Naive B cell (primary cell): Measurements from ENCODE around the gene LNX1. TPM values are rescaled to one million over a fixed set of nuclear protein-coding genes. Genes with fewer than 3 reads are reported as not detected.
A peak's percentile ranks its signal among the peaks of the same experiment; 100 is the strongest.
"Not testable (repeated sequence)": the region's sequence is repeated elsewhere in the genome, so short reads cannot be mapped to it uniquely, and the experiment has no call there.

Experiments used
- ATAC-seq, 2 donors: fragments of 150-1000 bp; cut with Tn5 transposase; 2 replicates each; pipeline ENCODE4 v1.10.0; 2021; ENCODE audit warnings: low read depth in 2 of 2, mild to moderate bottlenecking in 2 of 2, moderate library complexity in 2 of 2
- DNase-seq: peaks from one replicate; pipeline ENCODE4 v3.0.0; 2022
- H3K27ac Mint-ChIP-seq, 6 donors: one replicate each; pipeline ENCODE4 v1.8.0; 2020 to 2022; ENCODE audit warnings: mild to moderate bottlenecking in 6 of 6, mixed read lengths in 6 of 6, moderate library complexity in 5 of 6, inconsistent platforms in 2 of 6
- H3K27me3 Mint-ChIP-seq, 3 donors: one replicate each; pipeline ENCODE4 v1.8.0; 2021 to 2022; ENCODE audit warnings: mixed read lengths in 3 of 3, mild to moderate bottlenecking in 1 of 3
- H3K36me3 Mint-ChIP-seq, 2 donors: one replicate each; pipeline ENCODE4 v1.8.0; 2020 to 2022; ENCODE audit warnings: mixed read lengths in 2 of 2, inconsistent platforms in 1 of 2, mild to moderate bottlenecking in 1 of 2
- H3K4me1 Mint-ChIP-seq, 3 donors: one replicate each; pipeline ENCODE4 v1.8.0; 2020 to 2022; ENCODE audit warnings: mixed read lengths in 3 of 3, inconsistent platforms in 1 of 3, mild to moderate bottlenecking in 1 of 3, moderate library complexity in 1 of 3
- H3K4me3 Mint-ChIP-seq, 8 donors: one replicate each; pipeline ENCODE4 v1.8.0; 2020 to 2022; ENCODE audit warnings: mild to moderate bottlenecking in 8 of 8, mixed read lengths in 8 of 8, moderate library complexity in 8 of 8, inconsistent platforms in 2 of 8
- H3K9me3 Mint-ChIP-seq, 7 donors: one replicate each; pipeline ENCODE4 v1.8.0; 2020 to 2022; ENCODE audit warnings: mixed read lengths in 7 of 7, mild to moderate bottlenecking in 5 of 7, inconsistent platforms in 2 of 7, moderate library complexity in 1 of 7
- polyA plus RNA-seq, 6 donors: library from polyadenylated mRNA; unstranded; fragments of 300-500 nt; fragmentation: Illumina TruSeq; gene quantifications; one replicate each; pipeline ENCODE4 v1.2.3, GENCODE V29; 2021; ENCODE audit warnings: low read depth in 6 of 6

Gene LNX1
- polyA plus RNA-seq, 6 donors from 2014 or later: 0.09 to 0.67 (median 0.49) TPM; not detected in 1

DNA sequence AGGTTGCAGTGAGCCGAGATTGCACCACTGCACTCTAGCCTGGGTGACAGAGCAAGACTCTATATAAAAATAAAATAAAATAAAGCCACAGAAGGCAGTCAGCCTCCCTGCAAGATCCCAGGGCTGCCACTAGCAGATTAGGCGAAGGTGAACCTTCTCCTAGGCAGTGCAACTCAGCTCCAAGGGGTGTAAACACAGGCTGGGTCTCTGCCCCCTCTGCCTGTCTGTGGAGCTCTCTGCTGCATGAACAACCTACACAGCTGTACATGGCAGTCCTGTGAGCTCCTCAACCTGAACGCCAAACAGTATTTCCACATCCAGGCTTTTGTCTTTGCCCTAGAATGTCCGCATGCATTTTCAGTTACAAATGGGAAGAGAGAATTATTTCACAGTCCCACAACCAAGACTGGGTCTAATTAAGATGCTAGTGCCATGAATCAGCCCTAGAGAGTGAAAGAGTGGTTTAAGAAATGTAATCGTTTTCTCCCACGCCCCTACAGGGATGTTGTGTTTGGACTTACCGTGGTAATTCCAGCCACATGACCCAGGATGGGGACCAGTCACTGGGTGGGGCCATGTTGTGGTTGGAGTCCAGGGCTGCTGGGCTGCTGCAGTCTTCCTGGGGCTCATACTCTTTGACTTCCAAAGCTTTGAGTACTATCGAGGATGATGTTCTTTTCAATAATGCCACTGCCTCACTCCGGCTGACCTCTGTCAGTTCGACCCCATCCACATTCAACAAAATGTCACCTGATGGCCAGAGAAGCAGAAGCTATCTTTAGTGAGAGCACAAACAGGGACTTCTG is 114.9 kb downstream of the LNX1 start:
- no peak overlapping the region for H3K4me3 Mint-ChIP-seq
- H3K9me3 Mint-ChIP-seq: peaks cover 8 to 23% (median 10%) of the 10 kb centered on the region in 7 donors
- no peak overlapping the region for H3K27ac Mint-ChIP-seq

DNA sequence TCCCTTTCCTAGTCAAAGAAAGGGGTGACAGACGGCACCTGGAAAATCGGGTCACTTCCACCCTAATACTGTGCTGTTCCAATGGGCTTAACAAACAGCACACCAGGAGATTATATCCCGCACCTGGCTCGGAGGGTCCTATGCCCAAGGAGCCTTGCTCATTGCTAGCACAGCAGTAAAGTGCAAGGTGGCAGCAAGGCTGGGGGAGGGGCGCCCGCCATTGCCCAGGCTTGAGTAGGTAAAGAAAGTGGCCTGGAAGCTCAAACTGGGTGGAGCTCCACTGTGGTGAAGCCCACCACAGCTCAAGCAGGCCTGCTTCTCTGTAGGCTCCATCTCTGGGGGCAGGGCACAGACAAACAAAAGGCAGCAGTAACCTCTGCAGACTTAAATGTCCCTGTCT is 124.7 kb downstream of the LNX1 start:
- not testable (repeated sequence) for H3K4me3 Mint-ChIP-seq, ATAC-seq, H3K4me1 Mint-ChIP-seq, H3K27ac Mint-ChIP-seq, DNase-seq, H3K27me3 Mint-ChIP-seq
- Mint-ChIP-seq H3K9me3 (peaks cover 5 to 39% (median 31%) of the 10 kb centered on the region in 7 donors), H3K36me3 (peaks cover 17 to 18% of the 10 kb centered on the region in 2 donors)

More for the DNA sequence above, 114.9 kb downstream of the LNX1 start:
- no peaks in the 10 kb centered on the region for H3K4me1 Mint-ChIP-seq
- ATAC-seq: no peak
- no peaks in the 10 kb centered on the region for H3K36me3 Mint-ChIP-seq
- H3K27me3 Mint-ChIP-seq: no peaks in the 10 kb centered on the region
- no peak for DNase-seq

DNA sequence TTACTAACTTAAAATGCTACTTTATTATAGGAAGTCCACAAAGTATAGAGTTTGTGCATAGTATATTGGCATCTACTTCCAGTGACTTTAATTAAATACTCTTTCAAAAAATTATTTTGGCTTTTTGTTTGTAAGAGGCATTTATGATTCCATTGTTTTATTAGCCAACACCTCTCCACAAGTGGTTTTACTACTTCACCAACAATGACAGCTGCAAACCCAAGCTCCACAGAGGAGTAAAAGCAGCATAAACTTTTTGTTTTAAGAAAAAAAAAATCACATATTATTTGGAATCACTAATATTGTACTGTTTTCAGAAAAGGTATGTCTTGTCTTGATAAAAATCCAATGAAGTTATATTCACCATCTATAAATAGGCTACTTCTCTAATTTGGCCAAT is 125.4 kb downstream of the LNX1 start:
- no peaks in the 10 kb centered on the region for H3K4me1 Mint-ChIP-seq
- H3K27ac Mint-ChIP-seq: no peak overlapping the region

DNA sequence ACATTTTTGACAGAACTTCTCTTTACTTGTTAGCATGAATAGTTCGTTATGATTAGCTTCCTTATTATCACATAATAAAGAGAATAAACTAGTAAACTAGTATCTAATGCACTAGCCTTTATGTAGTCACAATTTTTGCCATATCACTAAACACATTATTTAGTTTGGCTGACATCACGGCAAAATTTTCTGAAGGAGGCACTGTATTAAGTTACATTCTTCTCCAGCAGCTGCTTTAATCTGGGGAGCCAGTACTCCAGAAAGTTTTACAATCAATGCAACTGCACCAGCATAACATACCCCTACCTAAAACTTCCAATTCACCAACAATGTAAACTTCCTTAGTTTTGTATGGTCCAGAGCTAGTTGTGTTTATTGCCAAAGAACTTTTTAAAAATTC is 126.0 kb downstream of the LNX1 start:
- DNase-seq (no peak), ATAC-seq (no peak)
- Mint-ChIP-seq H3K4me3 (no peak overlapping the region), H3K4me1 (no peaks in the 10 kb centered on the region), H3K27me3 (no peaks in the 10 kb centered on the region), H3K36me3 (peaks cover 17 to 20% of the 10 kb centered on the region in 2 donors), H3K9me3 (peaks cover 5 to 31% (median 27%) of the 10 kb centered on the region in 7 donors), H3K27ac (no peak overlapping the region)

More for the DNA sequence above, 125.4 kb downstream of the LNX1 start:
- peaks cover 5 to 34% (median 31%) of the 10 kb centered on the region in 7 donors for H3K9me3 Mint-ChIP-seq
- peaks cover 17 to 20% of the 10 kb centered on the region in 2 donors for H3K36me3 Mint-ChIP-seq
- DNase-seq: no peak
- no peak overlapping the region for H3K4me3 Mint-ChIP-seq
- ATAC-seq: no peak
- no peaks in the 10 kb centered on the region for H3K27me3 Mint-ChIP-seq

DNA sequence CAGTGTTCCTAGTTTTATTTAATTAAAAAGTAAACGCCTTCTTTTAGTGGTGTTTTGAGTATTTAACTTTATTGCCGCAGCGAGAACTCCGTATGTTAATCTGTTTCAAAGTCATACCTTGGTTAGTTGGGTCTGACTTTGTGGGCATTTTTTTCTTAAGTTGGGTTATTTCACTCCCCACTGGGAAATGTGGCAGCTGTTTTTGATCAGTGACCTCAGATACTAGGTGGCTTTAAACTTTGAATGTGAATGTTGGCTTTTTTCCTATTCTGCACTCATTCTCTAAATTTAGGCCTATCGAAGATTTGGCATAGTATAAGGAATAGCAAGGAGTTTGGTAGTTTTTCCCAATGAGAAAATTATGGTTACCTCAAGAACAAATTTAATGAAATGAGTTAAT is 127.9 kb downstream of the LNX1 start:
- ATAC-seq (no peak), DNase-seq (no peak)
- peaks cover 22 to 36% of the 10 kb centered on the region in 2 donors for H3K36me3 Mint-ChIP-seq
- no peak overlapping the region for H3K4me3 Mint-ChIP-seq
- no peaks in the 10 kb centered on the region for H3K27me3 Mint-ChIP-seq
- no peaks in the 10 kb centered on the region for H3K4me1 Mint-ChIP-seq
- H3K9me3 Mint-ChIP-seq: peaks cover 0 to 21% (median 15%) of the 10 kb centered on the region in 7 donors
- no peak overlapping the region for H3K27ac Mint-ChIP-seq

DNA sequence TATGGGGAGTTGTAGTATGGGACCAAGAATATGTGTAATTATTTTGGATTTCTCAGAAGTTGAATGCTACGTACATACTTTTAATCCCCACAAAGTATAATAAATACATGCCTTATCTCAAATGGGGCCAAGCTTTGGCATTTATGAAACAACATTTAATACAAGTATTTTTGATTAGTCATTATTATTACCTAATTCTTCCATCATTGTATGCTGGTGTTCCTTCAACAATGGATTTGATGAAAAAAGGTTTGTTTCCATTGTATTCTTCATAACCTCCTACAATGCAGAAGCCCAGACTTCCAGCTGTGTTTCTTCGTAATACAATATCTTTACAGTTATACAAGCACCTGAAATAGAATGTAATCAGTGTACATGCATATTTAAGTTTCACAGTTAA is 130.0 kb downstream of the LNX1 start:
- Mint-ChIP-seq H3K4me3 (no peak overlapping the region), H3K36me3 (peaks cover 16 to 37% of the 10 kb centered on the region in 2 donors)

DNA sequence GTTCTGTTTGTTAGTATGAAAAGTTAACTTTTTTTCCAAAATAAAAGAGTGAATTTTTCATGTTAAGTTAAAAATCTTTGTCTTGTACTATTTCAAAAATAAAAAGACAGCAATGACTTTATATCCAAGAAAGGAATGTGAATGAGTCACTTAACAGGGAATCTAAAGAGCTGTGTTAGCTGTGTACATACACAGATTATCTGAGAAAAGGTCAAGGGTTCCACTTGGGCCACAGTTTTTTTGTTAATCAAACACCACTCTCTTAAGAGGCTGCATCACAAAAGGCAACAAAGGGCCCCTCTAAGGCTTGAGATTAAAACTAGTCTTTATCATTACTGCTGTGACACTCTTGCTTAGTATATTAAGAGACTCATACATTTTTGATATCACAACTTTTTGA is 131.7 kb downstream of the LNX1 start:
- no peaks in the 10 kb centered on the region for H3K27me3 Mint-ChIP-seq
- no peak for ATAC-seq
- H3K9me3 Mint-ChIP-seq: no peaks in the 10 kb centered on the region
- peaks cover 24 to 48% of the 10 kb centered on the region in 2 donors for H3K36me3 Mint-ChIP-seq
- no peak for DNase-seq
- H3K4me3 Mint-ChIP-seq: no peak overlapping the region
- H3K4me1 Mint-ChIP-seq: peaks cover 0 to 3% (median 0%) of the 10 kb centered on the region in 3 donors
- no peak overlapping the region for H3K27ac Mint-ChIP-seq

More for the DNA sequence above, 130.0 kb downstream of the LNX1 start:
- no peak for DNase-seq
- H3K9me3 Mint-ChIP-seq: peaks cover 0 to 4% (median 2%) of the 10 kb centered on the region in 7 donors
- no peaks in the 10 kb centered on the region for H3K27me3 Mint-ChIP-seq
- H3K4me1 Mint-ChIP-seq: no peaks in the 10 kb centered on the region
- H3K27ac Mint-ChIP-seq: no peak overlapping the region
- no peak for ATAC-seq

DNA sequence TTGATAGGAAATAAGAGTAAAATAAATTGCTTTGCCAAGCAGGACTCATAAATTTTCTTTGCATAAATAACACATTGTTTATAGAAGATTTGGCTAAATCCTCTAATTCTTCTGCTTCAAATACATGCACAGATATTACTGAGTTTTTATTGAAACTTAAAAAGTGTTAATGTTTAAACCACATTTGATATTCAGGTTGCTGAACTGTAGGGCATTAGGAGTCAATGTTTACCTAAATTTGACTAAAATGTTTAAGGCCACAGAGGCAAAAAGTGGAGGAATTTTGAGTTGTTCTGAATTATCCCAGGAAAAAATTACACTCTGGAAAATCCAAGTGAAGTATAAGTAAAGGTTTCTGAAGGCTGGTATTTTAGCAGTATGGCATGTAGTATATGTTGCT is 135.1 kb downstream of the LNX1 start:
- H3K36me3 Mint-ChIP-seq: peaks cover 25 to 28% of the 10 kb centered on the region in 2 donors
- no peaks in the 10 kb centered on the region for H3K9me3 Mint-ChIP-seq
- no peak overlapping the region for H3K27ac Mint-ChIP-seq
- DNase-seq (no peak), ATAC-seq (no peak)
- H3K27me3 Mint-ChIP-seq: no peaks in the 10 kb centered on the region
- no peak overlapping the region for H3K4me3 Mint-ChIP-seq
- H3K4me1 Mint-ChIP-seq: peaks cover 0 to 3% (median 0%) of the 10 kb centered on the region in 3 donors

DNA sequence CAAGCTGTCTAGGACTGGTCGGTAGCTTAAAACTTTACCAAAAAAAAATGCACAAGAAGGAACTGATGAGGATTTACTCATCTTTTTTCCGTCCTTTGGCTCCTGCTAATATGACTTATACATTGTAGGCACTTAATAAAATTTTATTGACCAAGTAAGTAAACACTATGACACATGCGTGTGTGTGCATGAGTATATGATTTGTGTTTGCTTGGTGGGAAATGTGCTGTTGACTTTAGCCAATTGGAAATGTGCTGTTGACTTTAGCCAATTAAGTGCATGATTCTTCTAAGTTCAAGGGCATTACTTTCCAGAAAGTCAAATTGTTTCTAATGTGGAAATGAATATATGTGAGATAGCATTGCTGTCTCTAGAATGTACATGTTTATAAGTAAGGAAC is 135.5 kb downstream of the LNX1 start:
- Mint-ChIP-seq H3K4me3 (no peak overlapping the region), H3K4me1 (peaks cover 0 to 3% (median 0%) of the 10 kb centered on the region in 3 donors), H3K36me3 (peaks cover 25 to 28% of the 10 kb centered on the region in 2 donors), H3K9me3 (no peaks in the 10 kb centered on the region), H3K27ac (no peak overlapping the region), H3K27me3 (no peaks in the 10 kb centered on the region)
- DNase-seq (no peak), ATAC-seq (no peak)

DNA sequence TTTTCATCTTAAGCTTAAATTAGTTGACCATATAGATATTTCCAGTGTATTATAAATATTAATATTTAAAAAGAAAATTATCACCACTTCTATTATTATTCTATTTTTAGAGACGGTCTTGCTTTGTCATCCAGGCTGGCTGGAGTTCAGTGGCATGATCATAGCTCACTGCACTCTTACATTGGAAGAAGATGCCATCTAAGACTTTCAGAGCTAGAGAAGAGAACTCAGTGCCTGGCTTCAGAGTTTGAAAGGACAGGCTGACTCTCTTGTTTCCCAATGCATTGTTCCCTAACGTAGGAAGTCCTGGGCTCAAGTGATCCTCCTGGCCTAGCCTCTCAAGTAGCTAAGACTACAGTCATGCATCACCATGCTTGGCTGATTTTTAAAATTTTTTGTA is 137.9 kb downstream of the LNX1 start:
- Mint-ChIP-seq H3K36me3 (peaks cover 13 to 20% of the 10 kb centered on the region in 2 donors), H3K27me3 (no peaks in the 10 kb centered on the region), H3K27ac (no peak overlapping the region), H3K9me3 (no peaks in the 10 kb centered on the region), H3K4me3 (no peak overlapping the region), H3K4me1 (peaks cover 0 to 3% (median 0%) of the 10 kb centered on the region in 3 donors)
- no peak for ATAC-seq
- no peak for DNase-seq

DNA sequence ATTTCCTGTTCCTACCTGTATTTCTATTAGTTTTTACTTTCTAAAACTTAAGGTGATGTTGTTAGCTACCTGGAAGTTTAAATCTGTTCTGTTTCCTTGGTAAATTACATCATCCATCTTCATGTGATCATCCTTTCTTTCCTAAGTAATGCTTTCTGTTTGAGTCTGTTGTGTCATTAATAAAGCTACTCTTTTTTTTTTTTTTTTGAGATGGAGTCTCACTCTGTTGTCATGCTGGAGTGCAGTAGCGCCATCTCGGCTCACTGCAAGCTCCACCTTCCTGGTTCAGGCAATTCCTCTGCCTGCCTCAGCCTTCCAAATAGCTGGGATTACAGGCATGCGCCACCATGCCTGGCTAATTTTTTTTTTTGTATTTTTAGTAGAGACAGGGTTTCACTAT is 140.5 kb downstream of the LNX1 start:
- Mint-ChIP-seq H3K36me3 (peaks cover 16 to 19% of the 10 kb centered on the region in 2 donors), H3K9me3 (no peaks in the 10 kb centered on the region), H3K27me3 (no peaks in the 10 kb centered on the region), H3K4me3 (no peak overlapping the region), H3K27ac (peak overlapping the region in 4 of 6 donors; percentile 32 to 87 (median 72)), H3K4me1 (peaks cover 0 to 3% (median 0%) of the 10 kb centered on the region in 3 donors)
- DNase-seq (no peak), ATAC-seq (no peak)

DNA sequence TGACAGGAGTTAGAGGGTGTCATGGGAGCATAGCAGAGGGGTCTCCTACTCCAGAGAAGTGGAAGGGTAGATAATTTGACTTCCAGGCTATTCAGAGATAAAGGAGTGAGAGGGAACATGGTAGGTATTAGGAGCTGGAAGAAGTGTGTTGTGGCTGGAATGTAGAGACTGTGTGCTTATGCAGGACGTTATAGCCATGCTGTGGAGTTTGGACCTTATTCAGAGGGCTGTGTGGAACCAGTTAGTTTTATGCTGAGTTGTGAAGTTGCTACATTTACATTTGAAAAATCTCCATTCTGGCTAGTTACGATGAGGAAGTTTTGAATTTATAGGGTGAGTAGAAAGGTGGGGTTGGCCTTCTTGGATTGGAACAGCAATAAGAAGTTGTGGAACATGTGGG is 146.3 kb downstream of the LNX1 start:
- Mint-ChIP-seq H3K4me3 (no peak overlapping the region), H3K9me3 (no peaks in the 10 kb centered on the region), H3K27ac (peak overlapping the region in 3 of 6 donors; percentile 7 to 77 (median 43)), H3K36me3 (peaks cover 17 to 31% of the 10 kb centered on the region in 2 donors), H3K4me1 (no peaks in the 10 kb centered on the region), H3K27me3 (no peaks in the 10 kb centered on the region)
- DNase-seq (no peak), ATAC-seq (no peak)

DNA sequence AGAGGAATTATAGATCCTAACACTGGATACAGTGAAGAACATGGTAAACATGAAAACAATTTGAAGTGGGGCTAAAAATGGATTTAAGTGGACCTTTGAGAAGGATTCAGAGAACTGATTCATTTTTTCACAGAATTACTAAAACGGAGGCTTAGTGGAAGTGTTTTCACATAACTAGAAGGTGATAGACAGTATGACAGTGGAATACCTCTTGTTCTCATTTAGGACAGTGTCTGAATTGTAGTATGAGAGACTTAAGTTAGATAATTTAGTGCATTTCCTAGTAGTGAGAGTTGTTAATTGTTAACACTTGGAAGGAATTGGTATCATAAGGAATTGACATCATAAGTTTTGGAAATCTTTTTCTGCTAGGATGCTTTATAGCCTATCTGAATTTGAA is 149.7 kb downstream of the LNX1 start:
- no peak overlapping the region for H3K4me3 Mint-ChIP-seq
- H3K4me1 Mint-ChIP-seq: peaks cover 0 to 9% (median 3%) of the 10 kb centered on the region in 3 donors
- H3K27me3 Mint-ChIP-seq: no peaks in the 10 kb centered on the region
- H3K36me3 Mint-ChIP-seq: peaks cover 20 to 38% of the 10 kb centered on the region in 2 donors
- DNase-seq (no peak), ATAC-seq (no peak)
- no peaks in the 10 kb centered on the region for H3K9me3 Mint-ChIP-seq
- peak overlapping the region in 1 of 6 donors; percentile 46 for H3K27ac Mint-ChIP-seq

DNA sequence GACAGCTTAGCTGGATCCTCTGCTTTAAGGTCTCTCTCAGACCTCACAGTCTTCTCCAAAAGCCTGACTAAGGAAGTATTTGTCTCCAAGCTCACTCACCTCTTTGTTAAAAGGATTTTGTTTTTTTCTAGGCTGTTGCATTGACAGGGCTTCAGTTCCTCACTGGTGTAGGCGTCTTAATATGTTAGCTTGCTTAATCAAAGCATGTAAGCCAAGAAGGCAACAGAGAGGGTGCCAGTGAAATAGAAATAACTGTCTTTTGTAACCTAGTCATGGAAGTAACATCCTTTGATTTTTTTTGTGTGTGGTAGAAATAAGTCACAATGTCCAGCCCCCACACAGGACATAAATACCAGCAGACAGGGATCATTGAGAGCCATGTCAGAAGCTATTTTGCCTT is 155.0 kb downstream of the LNX1 start:
- Mint-ChIP-seq H3K4me1 (peaks cover 0 to 9% (median 3%) of the 10 kb centered on the region in 3 donors), H3K27ac (peak overlapping the region in 2 of 6 donors; percentile 48 to 49), H3K36me3 (peaks cover 11 to 22% of the 10 kb centered on the region in 2 donors), H3K9me3 (no peaks in the 10 kb centered on the region), H3K27me3 (no peaks in the 10 kb centered on the region), H3K4me3 (no peak overlapping the region)
- DNase-seq (no peak), ATAC-seq (no peak)
